GOT3 (cell line): ENCODE results near the gene SLC35F5.
"Not testable (repeated sequence)": the region's sequence is repeated elsewhere in the genome, so short reads cannot be mapped to it uniquely, and the experiment has no call there.

Experiments used
- DNase-seq: peaks from one replicate; lab custom pipeline; 2025; ENCODE audit warnings: mixed read lengths; lab: John Stamatoyannopoulos, UW

The SLC35F5 gene

DNA sequence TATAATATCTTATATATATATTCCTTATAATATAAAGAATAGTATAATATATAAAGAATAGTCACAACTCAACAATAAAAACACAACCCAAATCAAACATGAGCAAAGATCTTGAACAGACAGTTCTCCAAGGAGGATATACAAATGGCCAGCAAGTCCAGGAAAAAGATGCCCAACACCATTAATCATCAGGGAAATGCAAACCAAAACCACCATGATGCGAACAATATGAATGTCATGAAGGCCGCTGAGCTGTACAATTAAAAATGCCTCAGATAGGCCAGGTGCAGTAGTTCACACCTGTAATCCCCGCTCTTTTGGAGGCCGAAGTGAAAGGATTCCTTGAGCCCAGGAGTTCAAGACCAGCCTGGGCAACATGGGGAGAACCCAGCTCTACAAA, 58.9 kb downstream of the SLC35F5 start:
- no peak for DNase-seq

DNA sequence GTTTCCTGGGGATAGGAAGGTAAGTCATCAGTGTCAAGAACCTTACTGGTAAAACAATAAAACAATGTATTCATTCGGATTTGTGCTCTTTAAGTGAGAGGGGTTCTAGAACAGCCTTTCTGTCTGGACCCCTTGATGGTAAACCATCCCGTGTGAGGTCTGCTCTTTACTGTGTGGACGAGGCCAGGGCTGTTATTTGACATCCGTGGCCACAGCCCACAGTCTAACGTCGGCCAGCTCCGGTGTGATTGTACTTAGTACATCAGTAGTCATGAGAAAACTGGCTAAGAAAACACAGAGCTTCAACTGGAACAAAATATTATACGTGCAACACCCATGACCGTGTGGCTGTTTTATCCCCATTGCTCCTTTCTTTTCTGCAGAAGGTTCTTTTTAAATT, 62.0 kb downstream of the SLC35F5 start:
- no peak for DNase-seq

DNA sequence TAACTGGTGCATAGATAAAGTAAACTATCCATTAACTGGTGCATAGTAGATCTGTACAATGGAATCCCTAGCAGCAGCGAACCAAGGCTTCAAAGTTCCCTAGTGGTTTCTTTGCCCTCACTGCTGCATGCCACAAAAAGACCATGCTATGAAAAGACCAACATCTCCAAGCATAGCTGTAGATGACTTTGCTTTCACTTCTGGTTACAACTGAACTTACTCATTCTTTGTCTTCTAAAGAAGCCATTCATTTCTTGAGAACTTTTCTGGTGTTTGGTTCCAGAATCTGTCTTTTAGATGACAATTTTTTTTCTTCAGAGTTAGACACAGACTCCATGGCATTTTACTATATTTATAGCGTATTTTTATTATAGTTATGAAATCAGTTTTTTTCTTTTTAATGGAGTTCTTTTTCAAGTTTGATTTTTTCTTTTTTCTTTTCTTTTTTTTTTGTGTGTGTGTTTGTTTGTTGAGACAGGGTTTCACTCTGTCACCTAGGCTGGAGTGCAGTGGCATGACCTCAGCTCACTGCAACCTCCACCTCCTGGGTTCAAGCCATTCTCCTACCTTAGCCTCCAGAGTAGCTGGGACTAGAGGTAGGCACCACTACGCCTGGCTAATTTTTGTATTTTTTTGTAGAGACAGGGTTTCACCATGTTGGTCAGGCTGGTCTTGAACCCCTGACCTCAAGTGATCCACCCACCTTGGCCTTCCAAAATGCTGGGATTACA, 63.6 kb downstream of the SLC35F5 start:
- DNase-seq: no peak

DNA sequence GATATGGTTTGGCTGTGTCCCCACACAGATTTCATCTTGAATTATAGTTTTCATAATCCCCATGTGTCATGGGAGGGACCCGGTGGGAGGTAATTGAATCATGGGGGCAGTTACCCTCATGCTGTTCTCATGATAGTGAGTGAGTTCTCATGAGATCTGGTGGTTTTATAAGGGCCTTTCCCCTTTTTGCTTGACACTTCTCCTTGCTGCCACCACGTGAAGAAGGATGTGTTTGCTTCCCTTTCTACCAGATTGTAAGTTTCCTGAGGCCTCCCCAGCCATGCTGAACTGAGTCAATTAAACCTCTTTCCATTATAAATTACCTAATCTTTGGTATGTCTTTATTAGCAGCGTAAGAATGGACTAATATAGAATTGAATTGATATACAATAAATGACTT, 65.6 kb downstream of the SLC35F5 start:
- not testable (repeated sequence) for DNase-seq

DNA sequence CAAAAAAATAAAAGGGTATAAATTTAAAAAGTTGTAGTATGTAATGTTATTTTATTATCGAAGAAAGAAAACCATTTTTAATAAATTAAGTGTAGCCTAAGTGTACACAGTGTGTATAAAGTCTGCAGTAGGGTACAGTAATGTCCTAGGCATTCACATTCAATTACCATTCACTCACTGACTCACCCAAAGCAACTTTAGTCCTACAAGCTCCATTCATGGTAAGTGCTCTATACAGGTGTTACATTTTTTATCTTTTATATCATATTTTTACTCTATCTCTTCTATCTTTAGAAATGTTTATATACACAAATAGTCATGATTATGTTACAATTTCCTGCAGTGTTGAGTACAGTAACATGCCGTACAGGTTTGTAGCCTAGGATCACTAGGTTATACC, 69.9 kb downstream of the SLC35F5 start:
- DNase-seq: no peak

DNA sequence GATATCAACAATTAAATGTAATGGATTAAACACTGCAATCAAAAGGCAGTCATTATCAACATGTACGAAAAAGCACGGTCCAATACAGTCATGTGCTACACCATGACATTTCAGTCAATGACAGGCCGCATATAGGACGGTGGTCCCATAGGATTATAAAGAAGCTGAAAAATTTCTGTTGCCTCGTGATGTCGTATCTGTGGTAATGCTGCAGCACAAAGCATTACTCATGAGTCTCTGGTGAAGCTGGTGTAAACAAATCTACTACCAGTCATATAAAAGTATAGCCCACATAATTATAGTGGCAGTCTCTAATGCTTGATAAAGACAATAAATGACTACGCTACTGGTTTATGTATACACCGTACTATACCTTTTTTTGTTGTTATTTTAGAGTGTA, 71.0 kb downstream of the SLC35F5 start:
- DNase-seq: no peak

DNA sequence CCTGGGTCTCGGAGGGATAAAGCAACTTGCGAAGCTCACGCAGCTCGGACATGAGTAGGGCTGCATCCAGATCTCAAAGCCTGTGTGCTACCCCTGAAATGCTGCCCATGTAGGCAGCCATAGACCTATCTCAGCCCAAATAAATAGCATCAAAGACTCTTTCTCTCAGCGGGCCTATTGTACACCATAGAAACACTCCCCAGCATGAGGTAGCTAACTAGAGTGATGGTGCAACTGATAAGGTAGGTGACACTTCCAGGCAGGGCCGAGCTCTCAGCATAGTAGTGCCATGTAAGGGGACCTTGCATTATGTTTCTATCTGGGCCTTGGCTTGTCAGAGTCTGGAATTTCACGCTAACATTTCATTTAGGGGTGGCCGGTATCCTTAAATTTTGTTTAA, 77.0 kb downstream of the SLC35F5 start:
- no peak for DNase-seq

DNA sequence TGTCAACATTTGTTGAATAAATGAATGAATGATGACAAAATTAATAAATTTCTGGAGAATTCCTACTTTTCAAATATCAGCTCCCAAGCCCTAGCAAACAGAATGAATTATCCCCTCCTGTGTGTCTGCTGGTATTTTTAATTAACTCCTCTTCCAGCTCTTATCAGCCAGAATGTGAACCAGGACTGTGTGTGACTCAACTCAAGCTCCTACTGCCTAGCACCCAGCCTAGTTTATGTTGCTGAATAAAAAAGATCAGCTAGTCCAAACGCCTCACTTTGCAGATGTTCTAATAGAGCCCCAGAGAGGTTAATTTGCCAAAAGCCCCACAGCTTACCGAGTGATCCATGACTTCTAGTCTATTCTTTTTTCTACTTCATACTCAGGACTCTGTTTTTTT, 79.1 kb downstream of the SLC35F5 start:
- no peak for DNase-seq

DNA sequence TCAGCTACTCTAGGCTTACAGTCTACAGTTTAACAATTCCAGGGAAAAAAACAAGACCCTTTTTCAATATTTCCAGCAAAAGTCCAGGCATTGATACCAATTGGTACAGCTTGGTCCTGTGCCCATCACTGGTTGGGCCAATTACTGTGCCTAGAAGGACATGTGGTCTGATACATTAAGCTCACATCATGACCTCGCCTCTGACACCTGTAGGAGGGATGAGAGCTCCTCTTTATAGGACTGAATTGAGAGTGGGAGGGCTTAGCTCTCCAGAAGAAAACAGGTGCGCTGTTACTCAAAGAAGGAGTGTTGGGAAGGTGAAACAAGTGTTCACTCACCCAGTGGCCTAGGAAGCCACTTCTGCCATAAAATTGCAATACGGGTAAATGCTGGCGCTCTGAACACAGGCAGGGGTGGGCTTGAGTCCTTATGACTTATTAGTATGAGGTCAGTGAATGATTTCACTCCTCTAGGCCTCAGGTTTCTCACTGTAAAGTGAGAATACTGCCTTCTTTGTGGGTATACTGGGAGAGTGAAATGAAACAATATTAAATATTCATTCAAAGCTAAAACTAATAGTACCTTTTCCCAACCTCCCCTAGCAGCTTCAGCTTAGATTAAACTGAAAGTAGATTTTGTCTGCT, 79.7 kb downstream of the SLC35F5 start:
- no peak for DNase-seq

DNA sequence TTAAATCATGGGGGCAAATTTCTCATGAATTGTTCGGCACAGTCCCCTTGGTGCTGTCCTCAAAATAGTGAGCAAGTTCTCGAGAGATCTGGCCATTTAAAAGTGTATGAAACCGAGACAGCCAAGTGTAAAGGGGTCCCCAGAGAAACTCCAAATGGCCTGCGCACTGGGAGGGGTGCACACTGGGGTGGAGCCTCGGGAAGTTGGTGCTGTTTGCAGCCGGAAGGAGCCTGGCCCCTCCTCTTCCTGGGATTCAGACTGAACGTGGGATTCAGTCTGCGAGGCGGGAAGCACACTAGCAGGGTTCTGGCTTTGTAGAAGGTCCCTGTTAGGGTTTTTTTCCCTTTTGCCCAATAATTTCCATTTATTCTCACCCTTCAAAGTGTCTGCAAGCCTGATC, 80.6 kb downstream of the SLC35F5 start:
- DNase-seq: no peak

DNA sequence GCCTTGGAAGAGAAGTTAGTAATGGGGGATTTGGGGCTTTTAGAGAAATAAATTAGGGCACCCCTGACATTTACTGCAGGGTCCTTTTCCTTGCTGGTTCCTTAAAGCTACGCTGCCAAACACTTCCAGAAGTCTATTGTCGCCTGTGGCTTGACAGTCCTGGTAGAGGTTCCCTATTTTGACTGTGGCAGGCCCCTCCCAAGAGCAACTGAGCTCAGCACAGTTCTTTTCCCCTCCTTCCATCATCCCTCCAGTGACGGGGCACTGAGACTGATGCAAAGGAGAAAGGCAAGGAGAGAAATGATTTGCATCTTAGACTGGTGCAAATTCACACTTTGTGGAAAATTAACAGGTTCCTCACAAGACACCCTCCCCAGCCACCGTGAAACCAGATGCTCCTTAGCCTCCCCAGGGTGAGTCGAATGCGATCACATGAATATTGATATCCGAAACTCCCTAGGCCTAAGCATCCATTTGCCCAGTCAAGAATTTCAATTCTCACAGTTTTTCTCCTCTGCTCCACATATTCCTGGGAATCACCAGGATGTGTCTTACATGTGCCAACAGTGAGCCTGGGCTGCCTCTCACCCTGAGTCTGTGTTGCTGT, 84.0 kb downstream of the SLC35F5 start:
- DNase-seq: no peak

DNA sequence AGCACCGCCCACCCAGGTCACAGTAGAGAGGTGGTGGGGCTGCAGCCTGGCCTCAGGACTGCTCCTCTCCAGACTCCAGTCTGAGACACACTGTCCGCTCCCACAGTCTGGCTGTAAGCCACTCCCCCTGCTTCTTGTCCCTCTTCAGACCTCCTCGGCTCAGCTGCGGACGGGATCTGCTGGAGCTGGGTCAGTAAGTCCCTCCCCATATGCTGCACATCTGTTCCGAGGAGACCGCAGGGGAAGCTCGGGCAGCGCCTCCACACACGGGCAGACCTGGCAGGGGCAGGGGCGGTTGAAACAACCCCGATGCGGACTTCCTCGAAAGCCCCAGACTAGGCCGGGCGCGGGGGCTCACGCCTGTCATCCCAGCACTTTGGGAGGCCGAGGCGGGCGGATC, 87.4 kb downstream of the SLC35F5 start:
- not testable (repeated sequence) for DNase-seq

DNA sequence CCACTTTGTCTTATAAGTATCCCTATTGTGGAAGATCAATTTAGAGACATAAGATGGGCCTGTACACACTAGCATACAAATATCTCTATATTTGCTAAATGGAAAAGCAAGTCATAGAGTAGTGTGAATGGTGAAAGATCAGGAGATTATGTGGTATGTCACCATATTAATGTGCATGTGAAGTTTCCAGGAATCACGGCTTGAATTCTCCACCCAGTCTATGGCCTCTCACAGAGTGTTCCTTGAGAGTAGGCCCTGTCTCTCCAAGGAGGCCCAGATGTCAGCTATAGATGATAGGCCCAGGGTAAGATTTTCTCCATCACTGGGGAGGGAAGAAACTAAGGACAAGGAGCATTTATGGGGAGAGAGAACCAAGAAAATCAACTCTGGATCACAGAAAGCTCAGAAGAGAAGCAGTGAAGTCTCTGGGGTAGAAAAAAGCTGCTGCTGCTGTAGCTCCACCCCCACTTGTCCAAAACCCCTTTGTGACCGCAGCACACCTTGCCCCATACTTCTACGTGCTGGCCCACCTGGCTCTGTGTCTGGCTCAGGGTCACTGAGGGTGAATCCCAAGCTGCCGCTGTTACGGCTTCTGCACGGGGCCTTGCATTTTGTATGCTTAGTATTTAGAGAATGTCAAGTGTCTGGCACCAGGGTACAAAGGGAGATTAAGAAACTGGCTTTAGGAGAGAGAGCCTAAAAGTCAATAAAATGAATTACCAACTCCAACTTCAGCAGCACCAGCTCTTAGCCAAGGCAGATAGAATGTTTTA, 91.5 kb downstream of the SLC35F5 start:
- not testable (repeated sequence) for DNase-seq

DNA sequence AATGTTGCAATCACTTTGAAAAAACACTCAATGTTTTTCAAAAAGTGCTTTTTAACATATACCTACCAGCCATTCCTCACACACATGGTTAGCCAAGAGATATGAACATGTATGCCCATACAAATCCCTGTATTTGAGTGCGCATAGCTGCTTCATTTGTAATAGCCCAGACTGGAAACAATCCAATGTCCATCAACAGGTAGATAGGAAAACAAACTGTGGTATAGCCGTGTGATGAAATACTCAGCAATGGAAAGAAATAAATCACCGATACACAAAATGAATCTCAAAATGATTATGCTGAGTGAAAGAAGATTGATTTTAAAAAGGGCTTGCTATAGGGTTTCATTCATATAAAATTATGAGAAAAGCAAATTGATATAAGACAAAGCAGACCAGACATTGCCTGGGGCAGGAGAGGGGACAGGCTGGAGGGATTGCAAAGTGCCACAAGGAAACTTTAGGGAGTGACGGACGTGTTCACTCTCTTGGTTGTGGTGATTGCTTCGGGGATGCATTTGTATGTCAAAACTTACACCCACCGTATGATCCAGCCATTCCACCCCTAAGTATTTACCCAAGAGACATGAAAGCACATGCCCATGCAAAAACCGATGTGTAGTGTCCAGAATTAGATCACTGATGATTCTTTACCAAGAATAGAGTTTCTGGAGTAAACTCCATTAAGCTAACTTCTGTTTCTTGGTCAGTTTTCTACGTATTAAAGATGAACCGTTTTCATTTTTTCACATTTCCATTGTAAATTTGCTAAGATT, 93.0 kb downstream of the SLC35F5 start:
- not testable (repeated sequence) for DNase-seq
